Urothelium cell line (cell line): ENCODE results near the gene CEP128.

Source experiments
- DNase-seq: peaks from one replicate; pipeline ENCODE4 v3.0.0; 2011; ENCODE audit warnings: low spot score, mixed read lengths
- FAIRE-seq: peaks from 2 replicates; lab custom pipeline; 2011; peaks lifted over from hg19 to GRCh38; lab: Jason Lieb, UNC

The CEP128 gene

DNA sequence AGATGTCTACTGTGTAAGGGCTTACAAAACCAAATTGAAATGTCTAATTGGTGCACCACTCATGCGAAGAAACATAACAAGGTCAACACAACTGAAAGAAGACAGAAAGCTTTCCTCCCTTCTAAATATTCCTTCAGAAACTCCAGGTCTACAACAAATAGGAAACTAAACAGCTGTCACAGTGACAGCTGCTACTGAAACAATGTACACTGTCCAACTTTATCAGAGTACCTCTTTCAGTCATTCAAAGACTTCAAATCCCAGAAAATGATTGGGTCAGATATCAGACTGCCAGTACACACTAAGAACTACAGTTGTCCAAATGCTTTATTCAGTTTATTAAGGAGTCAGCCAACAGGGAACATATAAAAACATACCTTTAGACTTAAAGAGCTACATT is 35.2 kb downstream of the CEP128 start:
- FAIRE-seq, result no peak
- DNase-seq, result no peak

DNA sequence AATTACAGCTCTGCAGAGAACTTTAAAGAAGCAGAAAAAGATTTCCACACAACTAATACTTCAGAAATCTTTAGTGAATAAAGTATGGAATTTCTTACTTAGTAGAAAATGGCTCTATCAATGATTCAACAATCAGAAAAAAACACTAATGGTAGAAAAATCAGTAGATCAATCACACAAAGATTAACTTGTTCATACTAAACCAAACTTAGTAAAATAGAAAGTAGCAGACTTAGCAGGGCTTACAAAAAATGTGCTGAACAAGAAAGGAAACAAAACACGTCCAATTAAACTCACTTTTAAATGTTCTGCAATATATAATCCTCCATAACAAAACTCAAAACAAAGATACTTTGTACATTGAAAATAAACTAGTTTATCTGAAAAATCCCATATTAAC is 38.9 kb downstream of the CEP128 start:
- DNase-seq (no peak), FAIRE-seq (no peak)

DNA sequence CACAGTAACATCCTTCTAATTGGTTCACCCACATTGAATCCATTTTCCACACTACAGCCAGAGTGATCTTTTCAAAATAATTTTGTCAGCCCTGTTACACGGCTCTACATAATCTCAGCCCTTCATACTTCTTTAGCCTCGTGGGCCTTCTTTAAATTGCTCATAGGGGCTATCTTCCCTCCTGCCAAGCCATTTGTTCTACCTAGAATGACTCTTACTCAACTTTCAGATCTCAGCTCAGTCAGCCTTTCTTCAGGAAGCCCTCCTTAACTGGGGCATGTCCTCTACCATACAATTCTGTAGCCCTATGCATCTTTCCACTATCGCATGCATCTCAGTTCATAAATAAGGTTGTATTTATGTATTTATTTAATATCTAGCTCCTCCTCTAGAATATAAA is 39.7 kb downstream of the CEP128 start:
- no peak for FAIRE-seq
- DNase-seq, result no peak

DNA sequence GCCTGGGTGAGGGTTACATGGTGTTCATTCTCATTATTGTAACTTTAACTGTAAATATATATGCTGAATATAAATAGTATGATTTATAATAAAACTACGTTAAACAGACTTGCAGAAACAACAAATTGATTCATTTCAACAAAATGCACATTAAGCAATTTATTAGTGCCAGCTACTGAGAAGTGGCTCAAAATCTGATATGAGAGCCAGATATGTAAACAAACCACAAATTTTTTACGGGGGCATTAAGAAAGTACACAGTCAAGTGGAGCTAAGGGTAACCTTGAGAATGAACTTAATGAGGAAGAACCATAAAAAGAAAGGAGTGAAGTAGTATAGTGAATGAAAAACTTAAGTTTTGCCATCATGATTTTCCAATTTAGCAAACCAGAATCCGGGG is 40.3 kb downstream of the CEP128 start:
- no peak for FAIRE-seq
- DNase-seq, result no peak

DNA sequence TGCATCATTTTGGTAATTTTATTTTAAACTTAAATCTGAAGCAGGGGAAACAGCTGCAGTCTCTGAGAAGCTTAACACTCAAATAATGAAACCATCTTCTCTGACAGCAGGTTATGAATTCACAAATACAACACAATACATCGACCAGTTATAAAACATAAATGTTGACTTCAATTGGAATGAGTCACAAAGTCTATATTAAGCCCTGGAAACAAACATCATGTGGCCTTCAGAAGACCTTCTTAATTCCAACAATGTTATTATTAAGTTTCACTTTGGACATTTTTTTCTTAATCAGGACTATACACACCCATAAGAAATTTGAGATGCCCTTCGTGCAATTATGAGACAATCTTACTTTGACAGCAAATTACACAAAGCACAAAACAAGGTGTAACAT is 68.9 kb downstream of the CEP128 start:
- FAIRE-seq (no peak), DNase-seq (no peak)

DNA sequence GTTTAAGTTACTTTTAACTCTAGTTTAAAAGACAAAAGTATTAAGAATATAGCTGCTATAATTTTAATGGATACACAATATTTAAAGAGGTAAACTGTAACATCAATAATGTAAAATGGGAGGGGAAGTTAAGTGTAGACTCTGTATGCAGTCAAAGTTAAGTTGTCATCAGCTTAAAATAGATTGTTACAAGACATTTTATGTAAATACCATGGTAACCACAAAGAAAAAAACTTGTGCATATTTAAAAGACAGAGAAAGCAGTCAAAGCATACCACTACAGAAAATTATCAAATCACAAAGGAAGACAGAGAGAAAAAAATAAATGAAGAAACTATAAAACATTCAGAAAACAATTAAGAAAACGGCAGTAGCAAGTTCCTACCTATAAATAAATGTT is 73.3 kb downstream of the CEP128 start:
- FAIRE-seq, result no peak
- DNase-seq, result no peak

DNA sequence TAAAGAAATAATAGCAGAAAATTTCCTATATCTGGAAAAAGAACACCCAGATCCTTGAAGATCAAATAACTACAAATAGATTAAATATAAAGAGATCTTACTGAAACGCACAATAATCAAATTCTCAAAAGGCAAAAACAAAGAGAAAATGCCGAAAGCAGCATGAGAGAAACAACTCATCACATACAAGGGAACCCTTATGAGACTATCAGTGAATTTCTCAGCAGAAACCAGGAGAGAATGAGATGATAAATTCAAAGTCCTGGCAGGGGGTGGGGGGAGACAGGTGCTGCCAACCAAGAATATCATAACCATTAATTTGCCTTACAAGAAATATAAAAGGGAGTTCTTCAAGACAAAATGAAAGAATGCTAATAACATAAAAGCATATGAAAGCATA is 73.7 kb downstream of the CEP128 start:
- DNase-seq (no peak), FAIRE-seq (no peak)

DNA sequence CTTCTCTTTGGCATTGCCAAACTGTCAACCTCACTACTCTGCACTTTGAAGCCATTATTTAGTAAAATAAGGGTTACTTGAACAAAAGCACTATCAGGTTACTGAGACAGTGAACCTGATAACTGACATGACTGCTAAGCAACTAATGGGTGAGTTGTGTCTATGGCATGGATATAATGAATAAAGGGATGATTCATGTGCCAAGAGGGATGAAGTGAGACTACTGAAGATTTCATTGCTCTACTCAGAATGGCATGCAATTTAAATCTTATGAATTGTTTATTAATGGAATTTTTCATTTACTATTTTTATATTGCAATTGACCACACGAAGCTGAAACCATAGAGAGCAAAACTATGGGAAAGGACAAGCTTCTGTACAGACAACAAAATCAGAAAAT is 74.4 kb downstream of the CEP128 start:
- no peak for DNase-seq
- no peak for FAIRE-seq

DNA sequence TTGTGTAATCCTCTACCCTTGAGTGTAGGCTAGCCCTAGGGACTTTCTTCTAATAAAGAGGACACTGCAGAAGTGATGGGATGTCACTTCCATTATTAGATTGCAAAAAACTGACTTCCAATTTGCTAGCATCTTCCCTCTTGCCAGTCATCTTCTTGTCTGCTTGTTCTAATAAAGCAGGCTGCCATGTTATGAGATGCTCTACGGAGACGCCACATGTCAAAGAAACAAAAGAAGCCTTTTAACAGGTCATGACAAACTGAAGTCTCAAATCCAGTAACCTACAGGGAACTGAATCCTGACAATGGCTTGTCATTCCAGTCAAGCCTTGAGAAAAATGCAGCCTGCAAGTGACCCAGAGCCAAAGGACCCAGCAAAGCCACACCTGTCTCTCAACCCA is 76.0 kb downstream of the CEP128 start:
- DNase-seq (no peak), FAIRE-seq (no peak)

DNA sequence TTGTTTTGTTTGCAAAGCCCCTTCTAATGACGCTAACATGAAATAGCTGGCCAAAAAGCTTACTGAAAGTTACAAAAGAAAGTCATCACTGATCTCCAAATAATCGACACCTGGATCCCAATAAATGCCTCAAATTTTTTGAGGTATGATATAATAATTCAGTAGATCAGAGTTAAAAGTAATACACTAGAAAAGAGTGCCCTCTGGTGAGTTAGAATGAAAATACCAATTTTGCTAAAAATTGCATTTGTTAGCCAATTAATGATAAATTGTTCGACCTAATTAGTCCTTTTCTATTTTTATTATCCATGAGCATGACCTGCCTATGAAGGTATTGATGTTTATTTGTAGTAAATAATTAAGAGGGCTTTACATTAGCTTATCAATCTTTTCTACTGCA is 78.6 kb downstream of the CEP128 start:
- no peak for DNase-seq
- FAIRE-seq, result no peak

DNA sequence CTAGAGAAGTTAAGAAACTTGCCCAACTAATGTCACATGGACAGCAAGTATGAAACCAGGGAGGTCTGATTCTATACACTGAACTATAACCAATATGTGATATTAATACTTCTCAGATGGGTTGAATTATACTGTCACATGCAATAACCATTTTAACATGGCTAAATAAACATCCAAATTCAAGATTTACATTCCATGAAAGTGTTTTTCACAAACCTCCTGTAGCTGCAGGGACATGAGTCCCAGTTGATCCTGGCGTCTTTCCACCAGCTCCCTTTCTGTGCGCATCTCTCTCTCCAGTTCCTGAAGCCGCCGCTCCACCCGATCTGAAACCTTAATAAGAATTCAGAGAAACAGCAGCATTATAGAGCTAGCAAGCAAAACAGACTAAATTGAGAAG is 79.0 kb downstream of the CEP128 start:
- DNase-seq (no peak), FAIRE-seq (no peak)

DNA sequence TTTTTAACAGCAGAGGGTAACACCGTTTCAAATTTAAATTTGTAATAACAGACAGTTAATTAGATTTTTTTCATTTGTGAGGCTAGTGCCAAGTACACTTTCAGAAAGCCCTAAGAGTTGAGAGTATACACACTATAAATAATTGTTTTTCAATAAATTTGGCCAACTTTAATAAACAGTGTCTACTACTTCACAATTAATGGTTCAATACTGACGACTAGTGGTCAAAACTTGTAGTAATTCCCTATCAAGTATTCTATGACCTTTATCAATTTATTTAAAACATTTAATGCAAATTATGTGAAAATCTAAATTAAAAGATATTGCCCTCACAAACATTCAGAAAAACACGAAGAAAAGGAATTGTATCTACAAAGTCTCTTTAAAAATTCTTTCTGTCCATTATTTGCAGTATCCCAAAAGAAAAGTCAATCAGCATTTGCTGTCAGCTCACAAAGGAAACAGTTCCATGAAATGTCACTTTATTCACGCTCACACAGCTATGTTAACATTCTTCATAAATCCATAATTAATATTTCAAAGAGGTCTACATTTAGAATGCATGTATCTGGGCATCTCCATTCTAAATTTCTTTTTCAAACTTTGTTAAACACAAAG is 91.2 kb downstream of the CEP128 start:
- no peak for DNase-seq
- no peak for FAIRE-seq

DNA sequence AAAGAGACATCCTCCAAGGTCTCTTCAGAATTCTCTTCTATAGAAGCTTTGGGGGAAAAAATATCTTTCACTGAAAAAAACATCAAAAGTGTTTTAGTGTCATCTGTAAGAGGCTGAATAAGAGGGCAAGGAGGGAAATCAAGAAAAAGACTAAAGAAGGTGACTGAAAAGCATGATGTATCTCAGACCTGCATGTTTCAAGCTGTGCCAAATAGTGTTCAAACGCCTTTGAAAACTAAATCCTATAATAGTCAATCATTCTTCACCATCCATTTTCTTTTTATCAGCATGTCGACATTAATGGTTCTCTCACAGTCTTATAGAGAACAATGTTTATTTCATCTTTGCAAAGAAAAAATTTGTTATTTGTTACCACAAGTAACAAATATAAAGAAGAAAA is 94.5 kb downstream of the CEP128 start:
- DNase-seq, result no peak
- no peak for FAIRE-seq

DNA sequence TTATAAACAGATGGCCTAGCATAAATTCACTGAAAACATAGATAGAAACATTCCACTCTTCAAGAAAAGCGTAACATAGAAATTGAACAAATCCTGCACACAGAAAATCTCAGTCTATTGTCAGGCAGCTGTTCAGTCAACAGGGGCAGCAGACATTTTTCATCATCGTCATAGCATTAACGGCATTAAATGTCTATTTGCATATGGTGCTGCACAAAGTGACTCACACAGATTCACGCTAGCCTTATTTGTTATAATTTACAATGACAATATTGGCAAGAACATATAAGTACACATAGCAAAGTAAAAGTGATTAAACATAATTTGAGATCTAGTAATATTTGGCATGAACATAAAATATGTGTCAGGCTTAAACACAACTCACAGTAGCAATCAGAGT is 95.7 kb downstream of the CEP128 start:
- DNase-seq (no peak), FAIRE-seq (peak; percentile 42)

DNA sequence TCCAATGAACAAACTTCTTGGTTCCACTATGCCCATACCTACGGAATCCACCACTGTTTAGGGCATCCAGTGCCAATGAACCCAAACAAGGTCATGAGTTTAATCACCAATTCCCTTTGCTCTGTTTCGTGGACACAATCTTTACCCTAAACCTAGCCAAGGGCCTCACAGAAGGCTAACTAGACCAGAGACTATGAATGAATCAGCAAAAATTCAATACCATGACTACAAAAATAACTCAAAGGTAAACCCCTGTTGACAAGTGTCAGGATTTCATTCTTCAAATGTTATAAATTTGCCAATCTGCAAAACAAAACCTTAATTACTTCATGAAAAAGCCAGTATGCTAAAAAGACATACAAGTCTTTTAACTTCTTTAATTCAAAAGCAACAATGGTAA is 96.7 kb downstream of the CEP128 start:
- DNase-seq, result no peak
- no peak for FAIRE-seq

DNA sequence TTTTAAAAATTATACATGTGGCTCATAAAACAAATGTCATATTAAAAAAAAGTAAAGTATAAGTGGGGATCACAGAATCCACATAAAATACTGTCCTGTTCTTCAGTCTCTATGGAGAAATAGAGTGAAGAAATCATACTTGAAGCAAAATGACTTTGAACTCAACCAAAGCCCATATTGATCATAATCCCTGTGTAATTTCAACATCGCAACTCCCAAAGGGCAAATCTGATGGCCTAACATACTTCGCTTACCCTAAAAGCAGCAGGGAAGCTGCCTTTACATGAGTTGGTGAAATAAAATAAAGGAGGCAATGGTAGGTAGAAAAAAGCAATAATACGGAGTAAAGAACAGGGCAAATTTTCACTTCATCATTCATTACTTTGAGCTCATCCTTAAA is 101.8 kb downstream of the CEP128 start:
- no peak for DNase-seq
- FAIRE-seq, result no peak

DNA sequence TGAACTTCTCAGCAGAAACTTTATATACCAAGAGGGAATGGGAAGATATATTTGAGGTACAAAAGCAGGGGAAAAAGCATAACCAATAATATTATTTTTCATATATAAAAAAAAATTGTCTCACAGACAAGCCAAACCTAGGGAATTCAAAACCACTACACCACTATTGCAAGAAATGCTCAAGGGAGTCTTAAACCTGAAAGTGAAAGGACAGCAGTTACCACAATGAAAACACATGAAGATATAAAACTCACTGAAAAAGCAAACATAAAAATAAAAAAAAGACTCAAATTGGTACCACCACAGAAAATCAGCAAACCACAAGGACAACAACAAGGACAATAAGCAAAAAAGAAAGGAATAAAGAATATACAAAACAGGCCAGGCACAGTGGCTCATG is 131.9 kb downstream of the CEP128 start:
- FAIRE-seq (no peak), DNase-seq (no peak)

DNA sequence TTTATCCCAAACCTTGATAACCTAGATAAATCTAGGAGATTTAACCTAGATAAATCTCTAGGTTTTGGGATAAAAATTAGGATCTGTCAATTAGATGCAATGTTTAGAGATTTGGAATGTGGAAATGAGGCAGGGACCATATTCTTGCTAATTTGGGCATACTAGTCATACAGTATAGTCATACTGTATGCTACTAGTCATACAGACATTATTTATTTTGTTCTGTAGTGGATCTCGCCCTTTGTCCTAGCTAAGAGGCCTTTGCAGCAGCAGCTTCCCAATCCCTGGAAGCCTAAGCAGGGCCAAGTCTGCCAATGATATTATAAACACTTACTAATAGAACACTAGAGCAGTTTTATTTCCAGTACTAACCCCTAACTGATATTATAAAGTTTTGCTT is 136.4 kb downstream of the CEP128 start:
- FAIRE-seq, result no peak
- DNase-seq, result no peak

DNA sequence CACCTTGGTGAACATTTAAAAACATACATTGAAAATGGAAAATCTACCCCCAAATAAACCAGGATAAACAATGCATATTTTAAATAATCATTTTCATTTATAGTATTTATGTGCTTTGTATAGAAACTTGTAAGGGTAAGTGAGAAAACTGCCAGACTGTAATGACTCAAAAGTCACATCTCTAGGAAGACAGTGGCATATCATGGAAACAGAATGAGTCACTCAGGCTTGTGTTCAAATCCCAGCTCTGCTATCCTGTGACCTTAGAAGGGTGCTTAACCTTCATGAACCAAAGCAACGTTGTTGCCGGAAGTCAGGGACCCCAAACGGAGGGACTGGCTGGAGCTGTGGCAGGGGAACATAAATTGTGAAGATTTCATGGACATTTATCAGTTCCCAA is 142.7 kb downstream of the CEP128 start:
- no peak for FAIRE-seq
- DNase-seq, result no peak

DNA sequence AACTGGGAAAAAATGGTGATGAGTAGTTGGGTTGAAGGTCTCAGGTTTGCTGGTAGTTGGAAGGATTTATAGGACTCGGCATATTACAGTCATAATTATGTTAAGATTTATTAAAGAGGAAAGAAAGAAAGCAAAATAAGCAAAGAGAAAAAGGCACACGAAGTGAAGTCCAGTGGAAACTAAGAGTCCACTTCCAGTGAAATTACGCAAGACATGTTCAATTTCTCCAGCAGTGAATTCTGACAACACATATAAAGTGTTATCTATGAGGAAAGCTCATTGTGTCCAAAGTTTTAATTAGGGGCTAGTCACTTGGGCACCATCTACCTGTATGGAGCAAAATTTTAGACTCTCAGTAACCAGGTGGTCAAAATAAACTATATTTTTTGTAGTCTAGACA is 143.3 kb downstream of the CEP128 start:
- FAIRE-seq, result no peak
- DNase-seq, result no peak

DNA sequence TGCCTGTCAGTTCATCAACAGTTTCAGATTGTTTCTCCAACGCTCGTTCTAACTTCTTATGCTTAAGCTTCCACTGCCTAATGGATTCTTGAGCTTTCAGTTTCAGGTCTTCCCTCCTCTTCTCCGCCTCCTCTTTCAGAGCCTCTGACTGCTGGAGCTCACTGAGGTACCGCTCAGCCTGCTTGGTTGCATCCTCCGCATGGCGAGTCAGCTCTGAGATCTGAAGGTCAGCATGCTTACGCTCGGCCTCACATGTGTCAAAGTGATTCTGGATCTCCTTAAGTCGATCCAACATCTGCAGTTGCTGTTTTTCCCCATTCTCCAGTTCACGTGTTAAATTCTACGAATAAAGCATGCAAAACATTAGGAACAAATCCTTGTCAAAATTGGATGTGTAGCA is 148.8 kb downstream of the CEP128 start:
- DNase-seq (no peak), FAIRE-seq (no peak)

DNA sequence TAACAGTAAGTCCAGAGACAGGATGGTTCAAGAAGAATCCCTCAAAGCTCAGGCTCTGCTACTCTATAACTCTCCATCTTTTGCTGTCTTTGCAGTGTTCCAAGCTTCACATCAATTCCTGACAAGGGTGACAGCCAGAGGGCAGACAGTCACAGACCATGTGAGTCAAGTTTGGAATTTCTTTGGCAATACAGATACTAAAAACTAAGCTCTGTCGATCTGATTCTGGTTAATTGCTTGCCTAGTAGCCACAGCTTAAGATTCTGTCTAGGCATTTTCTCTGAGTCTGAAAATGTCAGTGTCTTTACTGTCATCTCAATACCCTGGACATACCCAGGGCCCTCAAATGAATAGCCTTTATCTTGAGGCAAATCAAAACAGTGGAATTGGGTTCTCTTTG is 153.7 kb downstream of the CEP128 start:
- FAIRE-seq, result no peak
- DNase-seq, result no peak

DNA sequence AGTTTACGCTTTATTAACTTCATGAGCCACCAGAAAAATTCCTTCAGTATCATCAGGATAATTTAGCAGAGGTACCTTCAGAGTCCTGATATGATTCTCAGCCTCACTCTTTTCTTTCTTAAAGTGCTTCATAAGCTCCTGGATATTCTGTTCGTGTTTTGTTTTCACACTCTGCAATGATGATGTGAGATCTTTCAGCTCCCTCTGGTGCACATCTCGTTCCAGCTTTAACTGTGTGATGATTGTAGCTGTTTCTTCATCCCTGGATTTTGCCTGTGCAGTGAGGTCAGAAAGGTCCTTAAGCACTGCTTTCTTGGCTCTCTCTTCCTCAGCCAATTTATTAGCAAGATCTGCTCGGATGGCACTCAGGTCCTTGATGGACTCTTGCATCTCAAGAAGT is 156.7 kb downstream of the CEP128 start:
- FAIRE-seq (no peak), DNase-seq (no peak)

DNA sequence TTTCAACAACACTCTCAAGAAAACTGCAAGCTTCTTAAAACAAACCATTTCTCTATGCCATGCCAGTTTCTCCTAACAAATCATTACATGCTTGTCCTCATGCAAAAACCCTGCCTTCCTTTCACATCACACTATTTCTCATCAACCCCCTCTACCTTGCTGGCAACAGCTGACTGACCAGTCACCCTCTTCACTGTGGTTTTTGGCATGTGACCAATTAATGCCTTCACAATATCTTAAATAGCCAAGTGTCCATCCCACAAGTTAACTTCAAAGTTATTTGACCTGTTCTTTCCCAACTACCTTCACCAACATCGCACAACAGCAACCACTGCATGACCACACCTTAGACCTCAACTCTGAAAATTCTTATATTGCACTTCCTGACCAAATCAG is 159.6 kb downstream of the CEP128 start:
- FAIRE-seq, result no peak
- DNase-seq, result no peak
